K562 (cell line): Measurements from ENCODE around the gene TNFRSF19. TPM values are rescaled to one million over a fixed set of nuclear protein-coding genes. Genes with fewer than 3 reads are reported as not detected.

Experiments
- ATAC-seq: fragments of 200-7000 bp; cut with Tn5 transposase; 3 replicates; pipeline ENCODE4 v1.9.1; 2020; ENCODE audit warnings: moderate library complexity
- BruUV-seq: library from RNA; stranded (reverse); fragments of 400-500 nt; replicated peaks from 2 replicates; lab custom pipeline; 2021; lab: Mats Ljungman, UMichigan
- CTCF ChIA-PET: fragments of 300-600 bp; formaldehyde crosslinking; extraction: SDS; loops from one replicate; lab custom pipeline; 2021; ENCODE audit warnings: low intra/inter-chr PET ratio; lab: Yijun Ruan, JAX
- POLR2A ChIA-PET: fragments of 300-600, 350-650 bp; sonication (Branson Sonifier 250); formaldehyde crosslinking; extraction: SDS; loops from one replicate; lab custom pipeline; 2021; ENCODE audit warnings: antibody characterized with exemption, inconsistent platforms; lab: Yijun Ruan, JAX
- DNase-seq, 4 experiments: peaks; one replicate each; pipeline versions ENCODE4 v3.0.0 to v3.0.0-alpha.2; 2011 to 2018; ENCODE audit warnings: low spot score in 3 of 4, mixed read lengths in 3 of 4; ENCODE audit errors: extremely low read depth in 1 of 4
- FAIRE-seq: peaks from 2 replicates; lab custom pipeline; 2011; peaks lifted over from hg19 to GRCh38; lab: Jason Lieb, UNC
- H2AFZ ChIP-seq: 2 replicates; pipeline ENCODE4 v1.6.0; 2011; ENCODE audit warnings: low read depth, low read length, control low read depth, inconsistent platforms
- H3K27ac ChIP-seq: fragments of 200-600 bp; 3 replicates; pipeline ENCODE4 v1.8.0; 2011; ENCODE audit warnings: low read depth, mild to moderate bottlenecking, control low read depth, inconsistent platforms, low read length, moderate library complexity, mixed read lengths; ENCODE audit errors: extremely low read depth
- H3K27me3 ChIP-seq, 2 experiments: fragments of 300-600 bp in 1 of 2; 2 replicates in 1 of 2; 3 replicates in 1 of 2; pipeline versions ENCODE4 v1.6.0 to v1.8.0; 2011; ENCODE audit warnings: inconsistent platforms in 2 of 2, low read length in 2 of 2, mild to moderate bottlenecking in 1 of 2, mixed read lengths in 1 of 2, moderate library complexity in 1 of 2; ENCODE audit not compliant: control insufficient read depth in 2 of 2, insufficient read depth in 2 of 2
- H3K36me3 ChIP-seq: fragments of 300-600 bp; 3 replicates; pipeline ENCODE4 v1.8.0; 2011; ENCODE audit warnings: mild to moderate bottlenecking, low read length, inconsistent platforms; ENCODE audit not compliant: control insufficient read depth, insufficient read depth
- H3K4me1 ChIP-seq, 2 experiments: fragments of 200-600 bp in 1 of 2; replicated peaks in 1 of 2; 2 replicates in 1 of 2; 3 replicates in 1 of 2; pipeline versions ENCODE4 v1.5.1 to v1.8.0; 2011; ENCODE audit warnings: inconsistent platforms in 2 of 2, low read length in 2 of 2, mild to moderate bottlenecking in 1 of 2, mixed read lengths in 1 of 2, moderate library complexity in 1 of 2; ENCODE audit not compliant: control insufficient read depth in 2 of 2, insufficient read depth in 2 of 2
- H3K4me2 ChIP-seq: 2 replicates; pipeline ENCODE4 v1.6.1; 2011; ENCODE audit warnings: low read length, control low read depth, inconsistent platforms, mixed read lengths; ENCODE audit not compliant: insufficient read depth
- H3K4me3 ChIP-seq: fragments of 200-600 bp; sonication (generic), shearing (Covaris generic); 2 replicates; pipeline ENCODE4 v1.5.1; 2016; ENCODE audit warnings: control low read depth, inconsistent platforms
- H3K79me2 ChIP-seq: fragments of 200-600 bp; 3 replicates; pipeline ENCODE4 v1.8.0; 2011; ENCODE audit warnings: low read length, inconsistent platforms; ENCODE audit not compliant: control insufficient read depth, insufficient read depth
- H3K9ac ChIP-seq, 2 experiments: 2 replicates each; pipeline versions ENCODE4 v1.6.0 to v1.6.1; 2011; ENCODE audit warnings: low read depth in 2 of 2, low read length in 2 of 2, control low read depth in 1 of 2, inconsistent platforms in 1 of 2, mild to moderate bottlenecking in 1 of 2, mixed read lengths in 1 of 2; ENCODE audit not compliant: insufficient read depth in 1 of 2
- H3K9me1 ChIP-seq: one replicate; pipeline ENCODE4 v1.6.0; 2011; ENCODE audit warnings: inconsistent platforms, mild to moderate bottlenecking, low read length, moderate library complexity; ENCODE audit not compliant: control insufficient read depth, insufficient read depth
- H3K9me3 ChIP-seq: replicated peaks from 2 replicates; pipeline ENCODE4 v1.5.1; 2011; ENCODE audit warnings: low read depth, low read length, inconsistent platforms; ENCODE audit not compliant: control insufficient read depth, insufficient read depth
- H4K20me1 ChIP-seq: replicated peaks from 2 replicates; pipeline ENCODE4 v1.6.1; 2011; ENCODE audit warnings: low read length, inconsistent platforms, mixed read lengths; ENCODE audit not compliant: control insufficient read depth, insufficient read depth
- CHD1 ChIP-seq: fragments of 200-600 bp; sonication (generic); IDR thresholded peaks from one replicate; pipeline ENCODE4 v1.6.1; 2012; ENCODE audit warnings: mild to moderate bottlenecking, moderate library complexity, low read length, inconsistent platforms
- DACH1 ChIP-seq: fragments of 450-650 bp; IDR thresholded peaks from 2 replicates; pipeline ENCODE4 v1.6.1; 2018; ENCODE audit not compliant: partially characterized antibody
- ETV1 ChIP-seq: fragments of 450-650 bp; conservative IDR thresholded peaks from 2 replicates; pipeline ENCODE4 v1.6.1; 2016; ENCODE audit warnings: missing genetic modification characterization, control low read depth, low read depth, missing compliant biosample characterization
- FOXA1 ChIP-seq: fragments of 450-650 bp; IDR thresholded peaks from 2 replicates; pipeline ENCODE4 v1.6.1; 2016; ENCODE audit warnings: mild to moderate bottlenecking, borderline replicate concordance
- HLTF ChIP-seq: fragments of 450-650 bp; IDR thresholded peaks from 2 replicates; pipeline ENCODE4 v1.6.1; 2016
- KLF1 ChIP-seq: fragments of 450-650 bp; IDR thresholded peaks from 2 replicates; pipeline ENCODE4 v1.6.1; 2016; ENCODE audit warnings: missing genetic modification characterization, missing compliant biosample characterization
- KLF6 ChIP-seq: fragments of 250-450 bp; sonication (Bioruptor Pico); IDR thresholded peaks from 2 replicates; pipeline ENCODE4 v1.4.0; 2020; ENCODE audit warnings: mild to moderate bottlenecking, moderate library complexity, borderline replicate concordance
- MAZ ChIP-seq, 2 experiments: fragments of 450-650 bp in 1 of 2; sonication (generic) in 1 of 2; formaldehyde crosslinking; IDR thresholded peaks in 1 of 2; conservative IDR thresholded peaks in 1 of 2; 2 replicates each; pipeline versions ENCODE4 v1.4.0 to v1.5.0; 2020; ENCODE audit warnings: mild to moderate bottlenecking in 1 of 2, missing genetic modification reagents in 1 of 2
- MXI1 ChIP-seq: IDR thresholded peaks from 2 replicates; pipeline ENCODE4 v1.6.1; 2011; ENCODE audit warnings: low read depth, mild to moderate bottlenecking, improper control_type of control experiment, low read length
- NCOA1 ChIP-seq: fragments of 450-650 bp; IDR thresholded peaks from 2 replicates; pipeline ENCODE4 v1.6.1; 2016; ENCODE audit warnings: low read depth
- TAL1 ChIP-seq: fragments of 450-650 bp; IDR thresholded peaks from 2 replicates; pipeline ENCODE4 v1.6.1; 2016; ENCODE audit warnings: mild to moderate bottlenecking
- ZNF3 ChIP-seq: fragments of 250-450 bp; sonication (Bioruptor Pico); IDR thresholded peaks from 2 replicates; pipeline ENCODE4 v1.5.0; 2021; ENCODE audit warnings: mild to moderate bottlenecking, moderate library complexity
- ZNF699 ChIP-seq: fragments of 250-450 bp; sonication (Bioruptor Pico); IDR thresholded peaks from 2 replicates; pipeline ENCODE4 v1.8.0; 2021; ENCODE audit warnings: mild to moderate bottlenecking, moderate library complexity; ENCODE audit not compliant: insufficient replicate concordance
- ZNF785 ChIP-seq: fragments of 250-450 bp; sonication (Bioruptor Pico); IDR thresholded peaks from 2 replicates; pipeline ENCODE4 v1.4.0; 2020; ENCODE audit warnings: mild to moderate bottlenecking
- WGBS: fragments of 100-300 bp; shearing (Covaris generic); methylation state at CpG from one replicate; pipeline ENCODE4 v1.1.6; 2016; ENCODE audit warnings: low coverage, mixed read lengths; ENCODE audit not compliant: insufficient coverage; ENCODE audit errors: missing lambda C conversion rate; 5-methylcytosine and 5-hydroxymethylcytosine counted together
- in situ Hi-C: fragments of 300-500 bp; cut with MboI; formaldehyde crosslinking; loops from 4 replicates; pipeline ENCODE4 v1.15.0; 2018; ENCODE audit warnings: inconsistent platforms, mixed read lengths
- intact Hi-C: fragments of 100-400 bp; cut with micrococcal nuclease; formaldehyde crosslinking; loops from 2 replicates; pipeline ENCODE4 v1.14.2; 2022
- polyA plus RNA-seq, 8 experiments: library from polyadenylated mRNA; depleted of rRNA in 4 of 8; stranded (reverse) in 5 of 8; unstranded in 3 of 8; fragments of >200 nt; fragmentation: Nextera tagmentation in 2 of 8; fragmentation: Illumina TruSeq in 1 of 8; extraction: Ambion mirVana in 2 of 8; extraction: Trizol in 1 of 8; gene quantifications; 2 replicates each; pipeline versions ENCODE4 v1.2.1 to v1.2.3, GENCODE V29; 2011 to 2014; ENCODE audit warnings: inconsistent platforms in 1 of 8, missing spikeins in 1 of 8
- total RNA-seq, 7 experiments: library from RNA; depleted of rRNA in 6 of 7; stranded (reverse); fragments of >200 nt in 6 of 7; fragmentation: Illumina TruSeq in 2 of 7; extraction: Trizol in 2 of 7; gene quantifications; 2 replicates each; pipeline versions ENCODE4 v1.2.1 to v1.2.3, GENCODE V29; 2011 to 2021; ENCODE audit warnings: low replicate concordance in 1 of 7
- TF ChIP-seq, protein P1 (sequence below): fragments of 250-450 bp; sonication (Bioruptor Pico); IDR thresholded peaks from 2 replicates; pipeline ENCODE4 v1.8.0; 2021; ENCODE audit warnings: moderate library complexity, mild to moderate bottlenecking, inconsistent platforms
- TF ChIP-seq, protein P2 (sequence below): fragments of 200-400 bp; formaldehyde crosslinking; IDR thresholded peaks from 2 replicates; pipeline ENCODE4 v1.6.1; 2017; ENCODE audit warnings: mild to moderate bottlenecking, low read depth, low read length, moderate library complexity

TNFRSF19 gene
- total and polyA plus RNA-seq, 9 of the 15 experiments (the other 6 are each of a cell fraction or from before 2014, with no cell fraction given), result 0.01 to 0.07 TPM; not detected in 7

DNA sequence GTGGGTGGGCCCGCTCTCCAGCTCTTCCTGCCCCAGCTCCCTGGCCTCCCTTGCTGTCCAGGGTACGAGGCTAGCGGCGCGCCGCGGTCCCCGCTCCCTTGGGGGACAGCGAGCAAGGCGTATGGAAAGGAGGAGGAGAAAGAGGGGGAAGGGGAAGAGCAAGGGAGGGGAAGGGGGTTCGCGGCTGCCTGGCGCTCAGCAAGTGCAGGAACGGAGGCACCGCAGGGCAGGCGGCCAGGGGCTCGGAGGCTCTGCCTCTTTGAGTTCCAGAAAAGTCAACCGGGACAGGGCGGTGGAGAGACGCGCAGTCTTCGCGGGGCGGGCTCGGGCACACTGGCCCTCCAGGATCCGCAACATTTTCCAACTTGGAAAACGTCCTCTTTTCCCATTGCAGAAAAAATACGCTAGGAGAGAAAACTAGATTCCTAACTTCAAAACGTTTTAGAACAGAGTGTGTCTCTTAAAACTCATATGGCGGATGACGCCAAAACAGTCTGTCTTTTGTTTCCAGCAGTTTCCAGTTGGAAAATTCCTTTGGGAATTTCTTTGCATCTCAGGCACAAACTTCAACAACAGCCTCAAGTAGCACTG is 23.1 kb upstream of the TNFRSF19 start:
- no peaks in the 10 kb centered on the region; a peak in 1 of 5 replicates for H3K4me1 ChIP-seq
- no peaks in the 10 kb centered on the region for H3K9me1 ChIP-seq
- H3K27ac ChIP-seq, result no peak overlapping the region
- ChIA-PET POLR2A (no interaction called here), CTCF (no interaction called here)
- FAIRE-seq (no peak), DNase-seq (no peak), ATAC-seq (no peak)
- H4K20me1 ChIP-seq, result no peaks in the 10 kb centered on the region
- H3K9me3 ChIP-seq, result no peaks in the 10 kb centered on the region
- TF ChIP-seq MAZ (CRISPR knock-in tag; conservative IDR thresholded peaks at IDR 0.05 in 1 of 2, IDR thresholded peaks at IDR 0.05 in 1 of 2) (no peak), ZNF3 (CRISPR knock-in tag) (no peak), TAL1 (no peak), NCOA1 (no peak), DACH1 (no peak), KLF1 (tag) (no peak), FOXA1 (no peak), ETV1 (tag) (no peak), MXI1 (no peak), ZNF785 (no peak), HLTF (no peak), KLF6 (no peak), ZNF699 (CRISPR knock-in tag) (no peak), CHD1 (no peak)
- TF ChIP-seq, protein P1, sequence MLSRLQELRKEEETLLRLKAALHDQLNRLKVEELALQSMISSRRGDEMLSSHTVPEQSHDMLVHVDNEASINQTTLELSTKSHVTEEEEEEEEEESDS, result no peak
- TF ChIP-seq, protein P2, sequence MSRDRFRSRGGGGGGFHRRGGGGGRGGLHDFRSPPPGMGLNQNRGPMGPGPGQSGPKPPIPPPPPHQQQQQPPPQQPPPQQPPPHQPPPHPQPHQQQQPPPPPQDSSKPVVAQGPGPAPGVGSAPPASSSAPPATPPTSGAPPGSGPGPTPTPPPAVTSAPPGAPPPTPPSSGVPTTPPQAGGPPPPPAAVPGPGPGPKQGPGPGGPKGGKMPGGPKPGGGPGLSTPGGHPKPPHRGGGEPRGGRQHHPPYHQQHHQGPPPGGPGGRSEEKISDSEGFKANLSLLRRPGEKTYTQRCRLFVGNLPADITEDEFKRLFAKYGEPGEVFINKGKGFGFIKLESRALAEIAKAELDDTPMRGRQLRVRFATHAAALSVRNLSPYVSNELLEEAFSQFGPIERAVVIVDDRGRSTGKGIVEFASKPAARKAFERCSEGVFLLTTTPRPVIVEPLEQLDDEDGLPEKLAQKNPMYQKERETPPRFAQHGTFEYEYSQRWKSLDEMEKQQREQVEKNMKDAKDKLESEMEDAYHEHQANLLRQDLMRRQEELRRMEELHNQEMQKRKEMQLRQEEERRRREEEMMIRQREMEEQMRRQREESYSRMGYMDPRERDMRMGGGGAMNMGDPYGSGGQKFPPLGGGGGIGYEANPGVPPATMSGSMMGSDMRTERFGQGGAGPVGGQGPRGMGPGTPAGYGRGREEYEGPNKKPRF, result no peak
- in situ Hi-C loops (no loop called here), intact Hi-C loops (no loop called here)
- no peak overlapping the region for H3K4me3 ChIP-seq
- H3K36me3 ChIP-seq, result no peaks in the 10 kb centered on the region
- 9% methylated on average over 17 of the region's 31 CpGs for WGBS
- H3K9ac ChIP-seq, result no peak overlapping the region
- no peak overlapping the region for H3K4me2 ChIP-seq
- H2AFZ ChIP-seq, result no peak overlapping the region
- H3K27me3 ChIP-seq, result peaks cover 2 to 7% of the 10 kb centered on the region in 2 experiments; a peak in 3 of 5 replicates
- H3K79me2 ChIP-seq, result no peaks in the 10 kb centered on the region
- BruUV-seq, result no TSS peak
